HepG2 (cell line): ENCODE results near the gene PANK4. TPM values are rescaled to one million over a fixed set of nuclear protein-coding genes. Genes with fewer than 3 reads are reported as not detected.
"Not testable (repeated sequence)": the region's sequence is repeated elsewhere in the genome, so short reads cannot be mapped to it uniquely, and the experiment has no call there.

Experiments
- ATAC-seq: fragments of 200-7000 bp; cut with Tn5 transposase; 3 replicates; pipeline ENCODE4 v1.9.1; 2020; ENCODE audit warnings: mild to moderate bottlenecking, moderate library complexity
- BruUV-seq: library from RNA; stranded (reverse); fragments of 400-500 nt; replicated peaks from 2 replicates; lab custom pipeline; 2021; lab: Mats Ljungman, UMichigan
- CTCF ChIA-PET: fragments of 300-600 bp; formaldehyde crosslinking; extraction: SDS; loops from one replicate; lab custom pipeline; 2021; ENCODE audit warnings: low total read pairs, inconsistent platforms, low intra/inter-chr PET ratio; lab: Yijun Ruan, JAX
- POLR2A ChIA-PET: fragments of 350-600 bp; sonication (Branson Sonifier 250); formaldehyde crosslinking; loops from one replicate; lab custom pipeline; 2020; ENCODE audit warnings: antibody characterized with exemption, inconsistent platforms; lab: Yijun Ruan, JAX
- DNase-seq: peaks from one replicate; pipeline ENCODE4 v3.0.0-alpha.2; 2015; ENCODE audit warnings: low spot score
- FAIRE-seq: peaks from 3 replicates; lab custom pipeline; 2011; peaks lifted over from hg19 to GRCh38; lab: Jason Lieb, UNC
- H2AFZ ChIP-seq: one replicate; pipeline ENCODE4 v1.6.1; 2011; ENCODE audit warnings: low read length, inconsistent platforms
- H3K27ac ChIP-seq: fragments of 300-600 bp; 3 replicates; pipeline ENCODE4 v1.8.0; 2011; ENCODE audit warnings: mixed run types, mild to moderate bottlenecking, mixed read lengths, low read length, inconsistent platforms; ENCODE audit not compliant: insufficient read depth; ENCODE audit errors: extremely low read length
- H3K27me3 ChIP-seq, 2 experiments: fragments of 200-600 bp in 1 of 2; 2 replicates in 1 of 2; 3 replicates in 1 of 2; pipeline versions ENCODE4 v1.6.0 to v1.8.0; 2011; ENCODE audit warnings: low read length in 2 of 2, mild to moderate bottlenecking in 2 of 2, moderate library complexity in 2 of 2, inconsistent platforms in 1 of 2; ENCODE audit not compliant: insufficient read depth in 2 of 2, control insufficient read depth in 1 of 2
- H3K36me3 ChIP-seq, 2 experiments: fragments of 200-600 bp in 1 of 2; replicated peaks in 1 of 2; 2 replicates in 1 of 2; 3 replicates in 1 of 2; pipeline versions ENCODE4 v1.5.1 to v1.8.0; 2011; ENCODE audit warnings: low read length in 2 of 2, inconsistent platforms in 1 of 2; ENCODE audit not compliant: insufficient read depth in 2 of 2, control insufficient read depth in 1 of 2
- H3K4me1 ChIP-seq: 2 replicates; pipeline ENCODE4 v1.5.1; 2012; ENCODE audit warnings: low read length, inconsistent platforms; ENCODE audit not compliant: insufficient read depth
- H3K4me2 ChIP-seq: 2 replicates; pipeline ENCODE4 v1.6.0; 2011; ENCODE audit warnings: low read depth, low read length, inconsistent platforms
- H3K4me3 ChIP-seq, 3 experiments: fragments of 200-600 bp in 1 of 3; sonication (generic), shearing (Covaris generic) in 1 of 3; replicated peaks in 1 of 3; 2 replicates each; pipeline ENCODE4 v1.5.1; 2011 to 2016; ENCODE audit warnings: low read length in 3 of 3, inconsistent platforms in 2 of 3, low read depth in 2 of 3, mild to moderate bottlenecking in 2 of 3, control low read depth in 1 of 3, mixed read lengths in 1 of 3; ENCODE audit not compliant: insufficient read depth in 1 of 3
- H3K79me2 ChIP-seq: one replicate; pipeline ENCODE4 v1.6.1; 2011; ENCODE audit warnings: low read length, inconsistent platforms; ENCODE audit not compliant: insufficient read depth
- H3K9ac ChIP-seq: 2 replicates; pipeline ENCODE4 v1.6.0; 2011; ENCODE audit warnings: mild to moderate bottlenecking, low read depth, low read length, inconsistent platforms; ENCODE audit not compliant: insufficient read depth
- H3K9me3 ChIP-seq: 2 replicates; pipeline ENCODE4 v1.5.1; 2012; ENCODE audit warnings: mild to moderate bottlenecking, low read length
- H4K20me1 ChIP-seq: 2 replicates; pipeline ENCODE4 v1.6.0; 2011; ENCODE audit warnings: inconsistent platforms, mild to moderate bottlenecking, low read length, moderate library complexity; ENCODE audit not compliant: insufficient read depth
- CENPX ChIP-seq: sonication (generic); formaldehyde crosslinking; IDR thresholded peaks from 2 replicates; pipeline ENCODE4 v1.9.0; 2021; ENCODE audit warnings: mild to moderate bottlenecking, missing genetic modification reagents, moderate library complexity
- DNMT3B ChIP-seq: conservative IDR thresholded peaks from 2 replicates; pipeline ENCODE4 v1.6.1; 2016; ENCODE audit warnings: missing biosample characterization, control low read depth
- DRAP1 ChIP-seq: IDR thresholded peaks from 2 replicates; pipeline ENCODE4 v1.6.1; 2016; ENCODE audit warnings: missing genetic modification reagents, missing compliant biosample characterization
- HOXA3 ChIP-seq: sonication (generic); formaldehyde crosslinking; IDR thresholded peaks from 2 replicates; pipeline ENCODE4 v1.5.0; 2020; ENCODE audit warnings: missing genetic modification reagents
- KAT8 ChIP-seq: IDR thresholded peaks from 2 replicates; pipeline ENCODE4 v1.6.1; 2016; ENCODE audit warnings: missing genetic modification reagents, missing compliant biosample characterization
- LRRFIP1 ChIP-seq: sonication (generic); formaldehyde crosslinking; conservative IDR thresholded peaks from 2 replicates; pipeline ENCODE4 v1.4.0; 2020; ENCODE audit warnings: missing genetic modification reagents
- NKX3-1 ChIP-seq: sonication (generic); formaldehyde crosslinking; IDR thresholded peaks from 2 replicates; pipeline ENCODE4 v1.5.0; 2020; ENCODE audit warnings: missing genetic modification reagents
- ZBTB49 ChIP-seq: sonication (generic); formaldehyde crosslinking; IDR thresholded peaks from 2 replicates; pipeline ENCODE4 v1.4.0; 2020; ENCODE audit warnings: missing genetic modification reagents, borderline replicate concordance
- ZNF501 ChIP-seq: sonication (generic); formaldehyde crosslinking; IDR thresholded peaks from 2 replicates; pipeline ENCODE4 v1.5.1; 2020; ENCODE audit warnings: mild to moderate bottlenecking, moderate library complexity, missing genetic modification reagents
- ZNF572 ChIP-seq: sonication (generic); formaldehyde crosslinking; IDR thresholded peaks from 2 replicates; pipeline ENCODE4 v1.5.1; 2020; ENCODE audit warnings: mild to moderate bottlenecking, missing genetic modification reagents
- WGBS: methylation state at CpG from one replicate; pipeline ENCODE4 v1.1.6; 2017; ENCODE audit warnings: low lambda C conversion rate; 5-methylcytosine and 5-hydroxymethylcytosine counted together
- in situ Hi-C: cut with HindIII; loops from 2 replicates; pipeline ENCODE4 v1.10.0; 2017; ENCODE audit warnings: low pct_unique_long_range_greater_than_20kb; ENCODE audit not compliant: extremely low pct_ligation_motif_present
- intact Hi-C: fragments of 100-400 bp; cut with micrococcal nuclease; formaldehyde crosslinking; loops from one replicate; pipeline ENCODE4 v1.10.0; 2022; ENCODE audit not compliant: unreplicated experiment
- polyA plus RNA-seq, 8 experiments: library from polyadenylated mRNA; depleted of rRNA in 3 of 8; stranded (reverse) in 7 of 8; unstranded in 1 of 8; fragments of >200 nt; fragmentation: Illumina TruSeq in 4 of 8; extraction: Trizol in 4 of 8; gene quantifications; 2 replicates each; pipeline versions ENCODE4 v1.2.1 to v1.2.3, GENCODE V29; 2011 to 2016; ENCODE audit warnings: low read depth in 4 of 8, missing spikeins in 1 of 8, mixed read lengths in 1 of 8; ENCODE audit not compliant: insufficient read depth in 1 of 8
- total RNA-seq, 5 experiments: library from RNA; depleted of rRNA; stranded (reverse); fragments of >200 nt; fragmentation: Illumina TruSeq; extraction: Trizol; gene quantifications; 2 replicates each; pipeline ENCODE4 v1.2.3, GENCODE V29; 2016; ENCODE audit warnings: low read depth in 1 of 5

Gene PANK4
- total and polyA plus RNA-seq, 2 of the 13 experiments (the other 11 are each of a cell fraction or from before 2014, with no cell fraction given), result 17.4 to 19.3 TPM

- CTCF ChIA-PET, result not testable (repeated sequence)
Observed at GRCh38 chr1:2549367-2550029, 23.1 kb upstream of the PANK4 start.

GRCh38 chr1:2548068-2548589, 21.7 kb upstream of the PANK4 start:
- H3K4me1 ChIP-seq, result peaks cover 71% of the 10 kb centered on the region
- in situ Hi-C loops (loop anchor here (5.0 kb wide), 1 partner anchor 136 kb away; the partner anchor contains the start of gene PEX10), intact Hi-C loops (loop anchor here (1.0 kb wide), 1 partner anchor 134 kb away; no protein-coding TSS in a partner anchor)
- no peaks in the 10 kb centered on the region for H3K9me3 ChIP-seq
- H2AFZ ChIP-seq, result no peak overlapping the region
- no peaks in the 10 kb centered on the region for H3K79me2 ChIP-seq
- no TSS peak for BruUV-seq
- peak overlapping the region; percentile 76 for H3K9ac ChIP-seq
- no peaks in the 10 kb centered on the region for H3K36me3 ChIP-seq
- peak overlapping the region; percentile 85 for H3K4me2 ChIP-seq
- peak overlapping the region in 2 of 3 experiments; percentile 64 to 80; a peak in 4 of 6 replicates for H3K4me3 ChIP-seq
- peak overlapping the region; percentile 55 for H3K27ac ChIP-seq
- ATAC-seq (peak; percentile 51), DNase-seq (peak; percentile 66), FAIRE-seq (peak; percentile 30)
- ChIA-PET CTCF (interaction anchor here (0.8 to 2.0 kb wide), 4 partner anchors 9 to 134 kb away, joined by 3 to 18 read pairs (median 6); no protein-coding TSS in a partner anchor), POLR2A (interaction anchor here (1.2 to 3.4 kb wide), 4 partner anchors 37 to 157 kb away, joined by 5 to 21 read pairs (median 10); partner anchors contain the start of genes MORN1, PEX10, PRXL2B and RER1)
- 0 out of 5 replicates have a peak, but pooled peaks cover 0 to under 1% of the 10 kb centered on the region in 2 experiments for H3K27me3 ChIP-seq
- WGBS, result 15% methylated on average over 15 of the region's 17 CpGs
- no peaks in the 10 kb centered on the region for H4K20me1 ChIP-seq
- TF ChIP-seq HOXA3 (CRISPR knock-in tag) (no peak; the same call in 1 of the 2 replicates), KAT8 (CRISPR knock-in tag) (0 out of 2 replicates have a peak, but pooled peaks have one; percentile 20), DNMT3B (CRISPR knock-in tag) (no peak), CENPX (CRISPR knock-in tag) (no peak), NKX3-1 (CRISPR knock-in tag) (no peak), DRAP1 (CRISPR knock-in tag) (no peak), ZNF501 (no peak), LRRFIP1 (no peak), ZBTB49 (no peak), ZNF572 (0 out of 2 replicates have a peak, but pooled peaks have one; percentile 57)

More at GRCh38 chr1:2549367-2550029, 23.1 kb upstream of the PANK4 start:
- ATAC-seq, intact Hi-C loops, H4K20me1 ChIP-seq, H3K27ac ChIP-seq, BruUV-seq, H2AFZ ChIP-seq, H3K9me3 ChIP-seq, H3K27me3 ChIP-seq, FAIRE-seq, DNase-seq, H3K79me2 ChIP-seq, H3K36me3 ChIP-seq: not testable (repeated sequence)
- peak overlapping the region; percentile 64; the same call in 1 of the 2 replicates for H3K9ac ChIP-seq
- POLR2A ChIA-PET, result interaction anchor here (1.6 to 2.6 kb wide), 2 partner anchors 12 to 136 kb away, joined by 4 to 16 read pairs; partner anchors contain the start of gene PEX10
- peak overlapping the region; percentile 85; the same call in 1 of the 2 replicates for H3K4me2 ChIP-seq
- peaks cover 59% of the 10 kb centered on the region for H3K4me1 ChIP-seq
- 83% methylated on average over 14 of the region's 28 CpGs for WGBS
- H3K4me3 ChIP-seq, result peak overlapping the region in 1 of 3 experiments; percentile 80; a peak in 1 of 6 replicates
- in situ Hi-C loops, result loop anchor here (5.0 kb wide), 1 partner anchor 137 kb away; the partner anchor contains the start of gene PEX10
